ENCODE data around the gene TRPM2. TPM values are rescaled to one million over a fixed set of nuclear protein-coding genes. Genes with fewer than 3 reads are reported as not detected.

TRPM2 gene
- total RNA-seq, 2 donors from 2014 or later = 1.6 to 12.5 TPM

GRCh38 chr21:44332383-44332782 is 21.0 kb upstream of the TRPM2 start:
- Mint-ChIP-seq H3K4me1 (peaks cover 5% of the 10 kb centered on the region), H3K27me3 (ENCODE audit: insufficient read depth) (no peaks in the 10 kb centered on the region), H3K36me3 (ENCODE audit: low read depth) (peaks cover 9% of the 10 kb centered on the region), H3K4me3 (no peak overlapping the region), H3K27ac (no peak overlapping the region), H3K9me3 (no peaks in the 10 kb centered on the region)
- 94 to 99% methylated on average over 17 of the region's 17 CpGs for WGBS, 2 experiments (ENCODE audit: insufficient coverage in 1 of 2, insufficient read length in 1 of 2)
- Histone ChIP-seq H3K9me3 (ENCODE audit: control insufficient read depth, low read length) (no peaks in the 10 kb centered on the region), H3K4me1 (ENCODE audit: control insufficient read depth, insufficient read depth, low read length) (no peaks in the 10 kb centered on the region), H3K27me3 (ENCODE audit: control insufficient read depth, insufficient read depth, low read length, poor library complexity, severe bottlenecking) (no peaks in the 10 kb centered on the region), H3K4me3 (ENCODE audit: low read length) (no peak overlapping the region), H3K27ac (ENCODE audit: low read depth, low read length) (no peak overlapping the region), H3K36me3 (ENCODE audit: control insufficient read depth, insufficient read depth, low read length) (peaks cover 10% of the 10 kb centered on the region), H3K9ac (ENCODE audit: extremely low read depth, low read length, poor library complexity, severe bottlenecking) (no peak overlapping the region)
- TF ChIP-seq CTCF (conservative IDR thresholded peaks at IDR 0.05) = peak; percentile 47
- DNase-seq = no peak

GRCh38 chr21:44332965-44333364 is 20.5 kb upstream of the TRPM2 start:
- H3K4me1 ChIP-seq (ENCODE audit: control insufficient read depth, insufficient read depth, low read length) = no peaks in the 10 kb centered on the region
- H3K36me3 Mint-ChIP-seq (ENCODE audit: low read depth) = peaks cover 9% of the 10 kb centered on the region
- H3K4me3 Mint-ChIP-seq = no peak overlapping the region
- no peak overlapping the region for H3K4me3 ChIP-seq (ENCODE audit: low read length)
- WGBS, 2 experiments (ENCODE audit: insufficient coverage in 1 of 2, insufficient read length in 1 of 2) = 95 to 96% methylated on average over 16 to 22 of the region's 22 CpGs
- no peaks in the 10 kb centered on the region for H3K27me3 ChIP-seq (ENCODE audit: control insufficient read depth, insufficient read depth, low read length, poor library complexity, severe bottlenecking)
- peaks cover 11% of the 10 kb centered on the region for H3K4me1 Mint-ChIP-seq
- H3K9me3 ChIP-seq (ENCODE audit: control insufficient read depth, low read length) = no peaks in the 10 kb centered on the region
- H3K9ac ChIP-seq (ENCODE audit: extremely low read depth, low read length, poor library complexity, severe bottlenecking) = no peak overlapping the region
- TF ChIP-seq CTCF (conservative IDR thresholded peaks at IDR 0.05) = no peak
- no peak overlapping the region for H3K27ac ChIP-seq (ENCODE audit: low read depth, low read length)
- no peak overlapping the region for H3K27ac Mint-ChIP-seq
- H3K27me3 Mint-ChIP-seq (ENCODE audit: insufficient read depth) = no peaks in the 10 kb centered on the region
- no peak for DNase-seq
- H3K36me3 ChIP-seq (ENCODE audit: control insufficient read depth, insufficient read depth, low read length) = peaks cover 10% of the 10 kb centered on the region
- H3K9me3 Mint-ChIP-seq = no peaks in the 10 kb centered on the region

- no peak for TF ChIP-seq CTCF (conservative IDR thresholded peaks at IDR 0.05)
- Histone ChIP-seq H3K9me3 (ENCODE audit: control insufficient read depth, low read length) (no peaks in the 10 kb centered on the region), H3K9ac (ENCODE audit: extremely low read depth, low read length, poor library complexity, severe bottlenecking) (no peak overlapping the region)
These were observed 19.7 kb upstream of the TRPM2 start for GRCh38 chr21:44333509-44334328.

More at GRCh38 chr21:44333509-44334328, 19.7 kb upstream of the TRPM2 start:
- H3K4me3 ChIP-seq (ENCODE audit: low read length) = no peak overlapping the region
- H3K27ac Mint-ChIP-seq = no peak overlapping the region
- no peak for DNase-seq
- H3K27me3 ChIP-seq (ENCODE audit: control insufficient read depth, insufficient read depth, low read length, poor library complexity, severe bottlenecking) = no peaks in the 10 kb centered on the region
- no peak overlapping the region for H3K27ac ChIP-seq (ENCODE audit: low read depth, low read length)
- no peak overlapping the region for H3K4me3 Mint-ChIP-seq
- H3K27me3 Mint-ChIP-seq (ENCODE audit: insufficient read depth) = no peaks in the 10 kb centered on the region
- H3K36me3 Mint-ChIP-seq (ENCODE audit: low read depth) = peaks cover 9% of the 10 kb centered on the region
- no peaks in the 10 kb centered on the region for H3K9me3 Mint-ChIP-seq
- peaks cover 10% of the 10 kb centered on the region for H3K36me3 ChIP-seq (ENCODE audit: control insufficient read depth, insufficient read depth, low read length)
- H3K4me1 Mint-ChIP-seq = peaks cover 13% of the 10 kb centered on the region
- H3K4me1 ChIP-seq (ENCODE audit: control insufficient read depth, insufficient read depth, low read length) = no peaks in the 10 kb centered on the region
- WGBS, 2 experiments (ENCODE audit: insufficient coverage in 1 of 2, insufficient read length in 1 of 2) = 91 to 93% methylated on average over 43 to 45 of the region's 45 CpGs

Measured in endodermal cell (in vitro differentiated cells).